Ishikawa (cell line): ENCODE data around the gene C20orf202.

Source experiments
- CEBPB ChIP-seq: IDR thresholded peaks from 2 replicates; pipeline ENCODE4 v1.6.1; 2012
- CREB1 ChIP-seq: IDR thresholded peaks from 2 replicates; pipeline ENCODE4 v1.6.1; 2012; ENCODE audit warnings: low read depth
- EGR1 ChIP-seq: IDR thresholded peaks from 2 replicates; pipeline ENCODE4 v1.6.1; 2012
- EP300 ChIP-seq: IDR thresholded peaks from 2 replicates; pipeline ENCODE4 v1.6.1; 2012; ENCODE audit warnings: borderline replicate concordance
- FOXM1 ChIP-seq: IDR thresholded peaks from 2 replicates; pipeline ENCODE4 v1.6.1; 2012; ENCODE audit warnings: low read depth, borderline replicate concordance
- MAX ChIP-seq: IDR thresholded peaks from 2 replicates; pipeline ENCODE4 v1.6.1; 2012
- NFIC ChIP-seq: IDR thresholded peaks from 2 replicates; pipeline ENCODE4 v1.6.1; 2012
- RAD21 ChIP-seq: IDR thresholded peaks from 2 replicates; pipeline ENCODE4 v1.6.1; 2012; ENCODE audit warnings: low read depth
- REST ChIP-seq: IDR thresholded peaks from 2 replicates; pipeline ENCODE4 v1.6.1; 2012; ENCODE audit warnings: low read depth, mild to moderate bottlenecking
- TAF1 ChIP-seq: IDR thresholded peaks from 2 replicates; pipeline ENCODE4 v1.6.1; 2012; ENCODE audit warnings: low read depth, mild to moderate bottlenecking
- TCF12 ChIP-seq: IDR thresholded peaks from 2 replicates; pipeline ENCODE4 v1.6.1; 2012; ENCODE audit warnings: low read depth
- TEAD4 ChIP-seq: IDR thresholded peaks from 2 replicates; pipeline ENCODE4 v1.6.1; 2012
- USF1 ChIP-seq: IDR thresholded peaks from 2 replicates; pipeline ENCODE4 v1.6.1; 2012
- YY1 ChIP-seq: IDR thresholded peaks from 2 replicates; pipeline ENCODE4 v1.6.1; 2012; ENCODE audit warnings: low read depth
- ZBTB7A ChIP-seq: IDR thresholded peaks from 2 replicates; pipeline ENCODE4 v1.6.1; 2012; ENCODE audit warnings: low read depth

C20orf202 gene

GRCh38 chr20:1203630-1204029, 376 bp downstream of the C20orf202 start:
- TF ChIP-seq TAF1 (no peak), CREB1 (no peak), MAX (no peak), TEAD4 (no peak), FOXM1 (no peak), EP300 (no peak), RAD21 (no peak), REST (no peak), USF1 (no peak), YY1 (no peak), NFIC (no peak), ZBTB7A (no peak), CEBPB (no peak)

GRCh38 chr20:1204113-1204512, 859 bp downstream of the C20orf202 start:
- TF ChIP-seq MAX (no peak), USF1 (no peak), FOXM1 (no peak), REST (no peak)

GRCh38 chr20:1204576-1204975, 1.3 kb downstream of the C20orf202 start:
- TF ChIP-seq EGR1 (no peak), CEBPB (no peak), FOXM1 (no peak), USF1 (no peak), RAD21 (no peak), REST (no peak), TAF1 (no peak), ZBTB7A (no peak), CREB1 (no peak)

- TF ChIP-seq TCF12 (no peak), TEAD4 (no peak), USF1 (no peak), CEBPB (no peak), EP300 (no peak), MAX (no peak), CREB1 (no peak), EGR1 (no peak), YY1 (no peak), RAD21 (no peak), NFIC (no peak), ZBTB7A (no peak), REST (no peak), FOXM1 (no peak), TAF1 (no peak)
Measured at GRCh38 chr20:1205802-1206201, 2.5 kb downstream of the C20orf202 start.
